Measurements from ENCODE around the gene SUPT20HL1. TPM values are rescaled to one million over a fixed set of nuclear protein-coding genes. Genes with fewer than 3 reads are reported as not detected.

Gene SUPT20HL1
- total and polyA plus RNA-seq, 12 donors = 0.13 TPM; not detected in 11

DNA sequence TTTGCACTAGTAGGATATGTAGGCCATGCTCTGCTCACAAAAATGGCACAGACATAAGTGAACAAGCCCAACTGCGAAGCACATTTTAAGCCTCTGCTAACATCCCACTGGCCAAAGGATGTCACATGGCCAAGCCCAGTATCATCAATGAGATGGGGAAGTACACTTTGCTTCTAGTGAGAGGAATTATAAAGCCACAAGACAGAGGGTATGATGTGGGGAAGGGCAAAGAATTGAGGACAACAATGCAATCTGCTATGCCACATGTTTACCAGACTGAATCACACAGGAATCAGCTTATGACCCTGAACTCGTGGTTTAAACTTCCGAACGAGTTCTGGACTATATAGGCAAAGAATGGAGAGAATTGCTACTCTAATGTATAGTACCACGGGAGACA is 39.1 kb downstream of the SUPT20HL1 start:
- intact Hi-C loops (cut with DNase I) = loop anchor here in 6 of 10 donors (5.0 to 10.0 kb wide), 4 partner anchors 98 to 748 kb away; no protein-coding TSS in a partner anchor
- no peak overlapping the region for H3K27ac ChIP-seq

DNA sequence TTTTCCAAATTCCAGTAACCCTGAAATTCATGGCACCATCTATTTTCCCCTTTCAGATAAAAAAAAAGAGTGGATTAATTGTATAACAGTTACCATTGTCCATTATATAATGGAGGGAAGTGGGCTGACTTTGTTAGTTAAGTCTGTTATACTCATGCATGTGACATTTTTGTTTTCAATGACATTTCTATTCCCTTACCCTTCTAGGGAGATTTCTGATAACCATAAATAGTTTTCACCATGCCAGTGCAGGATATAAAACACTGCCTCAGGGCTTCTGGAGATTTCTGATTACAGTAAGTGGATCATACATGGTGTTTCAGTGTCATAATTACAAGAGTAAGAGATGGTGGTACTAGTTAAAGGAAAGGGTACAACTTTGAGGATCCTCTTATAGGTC is 45.5 kb downstream of the SUPT20HL1 start:
- Histone ChIP-seq H3K36me3 (no peaks in the 10 kb centered on the region), H3K27me3 (peaks cover 0 to 18% (median 0%) of the 10 kb centered on the region in 7 donors), H3K4me1 (no peaks in the 10 kb centered on the region), H3K9me3 (no peaks in the 10 kb centered on the region), H3K4me3 (no peak overlapping the region), H3K27ac (no peak overlapping the region)
- intact Hi-C loops (cut with DNase I) = no loop called here
- ATAC-seq (no peak), DNase-seq (no peak)
- TF ChIP-seq, protein P1, sequence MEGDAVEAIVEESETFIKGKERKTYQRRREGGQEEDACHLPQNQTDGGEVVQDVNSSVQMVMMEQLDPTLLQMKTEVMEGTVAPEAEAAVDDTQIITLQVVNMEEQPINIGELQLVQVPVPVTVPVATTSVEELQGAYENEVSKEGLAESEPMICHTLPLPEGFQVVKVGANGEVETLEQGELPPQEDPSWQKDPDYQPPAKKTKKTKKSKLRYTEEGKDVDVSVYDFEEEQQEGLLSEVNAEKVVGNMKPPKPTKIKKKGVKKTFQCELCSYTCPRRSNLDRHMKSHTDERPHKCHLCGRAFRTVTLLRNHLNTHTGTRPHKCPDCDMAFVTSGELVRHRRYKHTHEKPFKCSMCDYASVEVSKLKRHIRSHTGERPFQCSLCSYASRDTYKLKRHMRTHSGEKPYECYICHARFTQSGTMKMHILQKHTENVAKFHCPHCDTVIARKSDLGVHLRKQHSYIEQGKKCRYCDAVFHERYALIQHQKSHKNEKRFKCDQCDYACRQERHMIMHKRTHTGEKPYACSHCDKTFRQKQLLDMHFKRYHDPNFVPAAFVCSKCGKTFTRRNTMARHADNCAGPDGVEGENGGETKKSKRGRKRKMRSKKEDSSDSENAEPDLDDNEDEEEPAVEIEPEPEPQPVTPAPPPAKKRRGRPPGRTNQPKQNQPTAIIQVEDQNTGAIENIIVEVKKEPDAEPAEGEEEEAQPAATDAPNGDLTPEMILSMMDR (IDR thresholded peaks at IDR 0.05) = no peak

More for the DNA sequence above, 39.1 kb downstream of the SUPT20HL1 start:
- Histone ChIP-seq H3K9me3 (no peaks in the 10 kb centered on the region), H3K4me1 (peaks cover 0 to 7% (median 0%) of the 10 kb centered on the region in 9 donors), H3K4me3 (no peak overlapping the region), H3K36me3 (no peaks in the 10 kb centered on the region), H3K27me3 (peaks cover 0 to 24% (median 0%) of the 10 kb centered on the region in 7 donors)
- TF ChIP-seq, protein P1 (IDR thresholded peaks at IDR 0.05) = no peak
- WGBS, 2 donors = 86 to 98% methylated on average over 5 of the region's 5 CpGs
- no peak for DNase-seq
- no peak for ATAC-seq

Other genes with a start within 250 kb of the SUPT20HL1 start
- 10 to 100 TPM; 32.0 to 57.6 (median 38.3) TPM for gene ZFX, start 210.9 kb upstream of the SUPT20HL1 start, total RNA-seq
- 1 to 10 TPM; 3.2 to 9.9 TPM for gene ZFX, start 210.9 kb upstream of the SUPT20HL1 start, polyA plus RNA-seq
- not detected for gene SUPT20HL2, start 46.6 kb upstream of the SUPT20HL1 start, total RNA-seq
- not detected for gene SUPT20HL2, start 46.6 kb upstream of the SUPT20HL1 start, polyA plus RNA-seq
- 10 to 100 TPM in 6 of 10 donors, 1 to 10 TPM in 4; 3.8 to 18.4 (median 10.5) TPM for gene PDK3, start 104.6 kb downstream of the SUPT20HL1 start, total RNA-seq
- 1 to 10 TPM; 1.8 to 2.2 TPM for gene PDK3, start 104.6 kb downstream of the SUPT20HL1 start, polyA plus RNA-seq